ENCODE measurements around the gene CCSAP. TPM values are rescaled to one million over a fixed set of nuclear protein-coding genes. Genes with fewer than 3 reads are reported as not detected.

Gene CCSAP
- total RNA-seq, 1 donor from 2014 or later: 8.9 TPM

DNA sequence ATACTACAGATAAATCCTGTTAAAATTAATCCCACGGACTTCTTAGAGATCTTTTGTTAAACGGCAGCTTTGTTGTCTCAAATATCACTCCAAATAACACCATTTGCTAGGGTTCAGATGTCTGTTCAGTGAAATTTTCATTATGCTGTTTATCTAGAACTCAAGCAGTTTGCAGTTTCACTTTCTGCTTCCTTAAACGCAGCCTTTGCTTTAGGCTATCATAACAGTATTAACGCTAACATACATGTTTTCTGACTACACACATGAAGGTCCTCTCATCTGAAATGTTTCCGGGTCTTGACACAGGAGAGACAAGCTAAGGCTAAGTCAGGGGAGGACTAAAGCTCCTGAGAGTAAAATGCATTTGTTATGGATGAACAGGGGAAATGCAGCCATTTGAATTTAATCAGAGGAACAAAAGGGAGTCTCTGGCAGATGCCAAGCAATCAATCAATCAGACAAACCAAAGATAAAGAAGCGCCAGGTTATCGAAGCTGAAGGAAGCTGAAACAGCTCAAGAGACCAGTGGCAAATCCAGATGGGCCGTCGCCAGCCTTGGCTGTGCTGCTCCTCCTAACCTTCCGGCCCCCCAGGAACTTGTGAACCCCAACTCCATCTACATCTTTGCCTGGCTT lies 16.9 kb downstream of the CCSAP start:
- H3K27ac Mint-ChIP-seq (ENCODE audit: unreplicated experiment): no peak overlapping the region
- H3K4me3 Mint-ChIP-seq (ENCODE audit: unreplicated experiment): no peak overlapping the region

DNA sequence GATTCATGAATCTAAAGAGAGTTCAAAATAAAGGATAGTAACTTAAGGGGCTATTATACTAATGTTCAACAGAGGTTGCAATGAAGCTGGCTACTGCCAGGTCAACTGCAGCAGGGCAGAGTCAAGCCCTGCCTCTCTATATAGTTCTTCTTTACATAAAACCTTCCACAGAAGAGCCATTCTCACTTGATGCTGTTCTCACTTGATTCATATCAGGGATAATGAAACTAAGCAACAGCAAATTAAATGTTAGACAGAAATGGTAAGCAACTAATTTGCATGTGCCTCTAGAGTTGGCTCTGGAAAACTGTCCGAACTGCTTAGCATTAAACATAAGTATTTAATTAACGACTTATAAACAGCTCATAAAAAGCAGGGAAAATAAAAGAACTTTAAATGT lies 17.4 kb downstream of the CCSAP start:
- Mint-ChIP-seq H3K4me3 (ENCODE audit: unreplicated experiment) (no peak overlapping the region), H3K9me3 (ENCODE audit: low read depth) (no peaks in the 10 kb centered on the region), H3K4me1 (ENCODE audit: low read depth) (peaks cover 13% of the 10 kb centered on the region), H3K27ac (ENCODE audit: unreplicated experiment) (no peak overlapping the region), H3K27me3 (ENCODE audit: low read depth) (no peaks in the 10 kb centered on the region), H3K36me3 (ENCODE audit: low read depth) (peaks cover 21% of the 10 kb centered on the region)
- DNase-seq (ENCODE audit: low spot score): no peak
- TF ChIP-seq, protein P1, sequence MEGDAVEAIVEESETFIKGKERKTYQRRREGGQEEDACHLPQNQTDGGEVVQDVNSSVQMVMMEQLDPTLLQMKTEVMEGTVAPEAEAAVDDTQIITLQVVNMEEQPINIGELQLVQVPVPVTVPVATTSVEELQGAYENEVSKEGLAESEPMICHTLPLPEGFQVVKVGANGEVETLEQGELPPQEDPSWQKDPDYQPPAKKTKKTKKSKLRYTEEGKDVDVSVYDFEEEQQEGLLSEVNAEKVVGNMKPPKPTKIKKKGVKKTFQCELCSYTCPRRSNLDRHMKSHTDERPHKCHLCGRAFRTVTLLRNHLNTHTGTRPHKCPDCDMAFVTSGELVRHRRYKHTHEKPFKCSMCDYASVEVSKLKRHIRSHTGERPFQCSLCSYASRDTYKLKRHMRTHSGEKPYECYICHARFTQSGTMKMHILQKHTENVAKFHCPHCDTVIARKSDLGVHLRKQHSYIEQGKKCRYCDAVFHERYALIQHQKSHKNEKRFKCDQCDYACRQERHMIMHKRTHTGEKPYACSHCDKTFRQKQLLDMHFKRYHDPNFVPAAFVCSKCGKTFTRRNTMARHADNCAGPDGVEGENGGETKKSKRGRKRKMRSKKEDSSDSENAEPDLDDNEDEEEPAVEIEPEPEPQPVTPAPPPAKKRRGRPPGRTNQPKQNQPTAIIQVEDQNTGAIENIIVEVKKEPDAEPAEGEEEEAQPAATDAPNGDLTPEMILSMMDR (IDR thresholded peaks at IDR 0.05): no peak

More for the DNA sequence above, 16.9 kb downstream of the CCSAP start:
- no peak for DNase-seq (ENCODE audit: low spot score)
- Mint-ChIP-seq H3K27me3 (ENCODE audit: low read depth) (no peaks in the 10 kb centered on the region), H3K36me3 (ENCODE audit: low read depth) (peaks cover 21% of the 10 kb centered on the region), H3K9me3 (ENCODE audit: low read depth) (no peaks in the 10 kb centered on the region), H3K4me1 (ENCODE audit: low read depth) (peaks cover 13% of the 10 kb centered on the region)
- TF ChIP-seq, protein P1 (IDR thresholded peaks at IDR 0.05): no peak

DNA sequence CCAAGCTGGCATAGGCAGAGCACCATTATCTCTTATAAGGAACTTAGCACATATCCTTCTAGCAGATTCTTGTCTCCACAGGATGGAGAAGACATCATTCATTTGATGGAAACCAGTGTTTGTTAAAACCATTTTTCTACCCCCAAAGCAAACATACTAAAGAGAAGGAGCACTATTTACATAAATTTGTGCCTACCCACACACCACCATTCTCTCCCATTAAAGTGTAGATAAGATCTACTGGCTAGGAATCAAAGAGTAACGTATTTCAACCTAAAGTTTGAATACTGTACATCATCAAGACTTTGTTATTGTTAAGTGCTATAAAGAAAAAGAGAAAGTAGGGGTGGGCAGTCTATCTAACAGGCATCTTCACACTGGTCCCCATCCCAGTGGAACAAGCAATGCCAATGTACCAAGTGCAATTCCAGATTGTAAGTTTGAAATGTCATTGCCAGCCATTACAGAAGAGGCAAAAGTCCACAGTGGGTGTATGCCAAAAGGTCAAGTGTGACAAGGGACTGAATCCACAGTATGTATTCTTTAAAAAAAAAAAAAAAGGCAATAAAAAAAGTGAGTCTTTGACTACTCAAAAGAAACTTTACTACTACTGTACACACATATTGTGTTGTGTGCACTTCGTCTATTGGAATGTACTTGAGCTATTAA lies 18.8 kb downstream of the CCSAP start:
- TF ChIP-seq, protein P1 (IDR thresholded peaks at IDR 0.05): no peak
- Mint-ChIP-seq H3K4me1 (ENCODE audit: low read depth) (peaks cover 13% of the 10 kb centered on the region), H3K4me3 (ENCODE audit: unreplicated experiment) (no peak overlapping the region), H3K36me3 (ENCODE audit: low read depth) (peaks cover 18% of the 10 kb centered on the region), H3K27me3 (ENCODE audit: low read depth) (no peaks in the 10 kb centered on the region), H3K9me3 (ENCODE audit: low read depth) (no peaks in the 10 kb centered on the region), H3K27ac (ENCODE audit: unreplicated experiment) (no peak overlapping the region)
- DNase-seq (ENCODE audit: low spot score): no peak

DNA sequence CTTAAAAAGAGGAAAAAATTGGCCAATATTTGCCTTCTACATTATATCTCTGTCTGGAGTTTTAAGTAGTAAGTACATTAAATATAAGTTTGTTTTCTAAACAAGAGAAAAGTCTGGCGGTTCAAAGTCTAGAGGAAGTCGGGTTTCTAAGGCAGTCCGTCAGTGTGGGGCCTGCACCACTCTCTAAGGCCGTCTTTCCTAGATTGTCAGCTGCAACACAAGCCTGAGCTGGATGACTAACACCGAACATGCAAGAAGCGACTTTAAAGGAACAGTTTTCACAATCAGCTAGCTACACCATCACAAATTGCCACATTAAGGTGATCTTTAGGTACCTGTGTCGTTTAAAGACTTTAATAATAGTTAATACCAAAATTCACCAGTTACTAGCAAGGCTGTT lies 19.6 kb downstream of the CCSAP start:
- no peaks in the 10 kb centered on the region for H3K9me3 Mint-ChIP-seq (ENCODE audit: low read depth)
- H3K36me3 Mint-ChIP-seq (ENCODE audit: low read depth): peaks cover 18% of the 10 kb centered on the region
- no peak overlapping the region for H3K27ac Mint-ChIP-seq (ENCODE audit: unreplicated experiment)
- no peaks in the 10 kb centered on the region for H3K27me3 Mint-ChIP-seq (ENCODE audit: low read depth)
- no peak overlapping the region for H3K4me3 Mint-ChIP-seq (ENCODE audit: unreplicated experiment)
- TF ChIP-seq, protein P1 (IDR thresholded peaks at IDR 0.05): no peak
- DNase-seq (ENCODE audit: low spot score): no peak
- H3K4me1 Mint-ChIP-seq (ENCODE audit: low read depth): peaks cover 18% of the 10 kb centered on the region

DNA sequence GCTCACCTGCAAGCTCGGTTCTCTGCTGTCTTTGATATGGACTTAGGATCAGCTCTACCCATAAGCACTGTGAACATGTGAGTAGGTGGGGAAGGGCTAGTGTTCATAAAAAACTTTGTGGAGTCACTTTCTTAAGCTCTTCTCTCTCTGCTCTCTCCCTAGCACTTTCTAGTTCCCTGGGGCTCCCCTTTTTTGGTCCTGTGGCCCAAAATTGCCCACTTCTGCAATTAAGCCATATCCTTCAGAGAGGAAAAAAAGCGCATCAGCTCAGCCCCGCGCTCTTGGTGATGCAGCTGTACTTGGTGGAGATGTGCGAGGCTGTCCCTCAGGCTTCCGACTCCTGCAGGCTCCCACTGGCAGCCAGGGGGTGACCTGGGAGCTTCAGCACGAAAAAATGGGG lies 23.4 kb downstream of the CCSAP start:
- H3K36me3 Mint-ChIP-seq (ENCODE audit: low read depth): peaks cover 13% of the 10 kb centered on the region

More for the DNA sequence above, 23.4 kb downstream of the CCSAP start:
- Mint-ChIP-seq H3K27me3 (ENCODE audit: low read depth) (no peaks in the 10 kb centered on the region), H3K27ac (ENCODE audit: unreplicated experiment) (no peak overlapping the region), H3K4me1 (ENCODE audit: low read depth) (peaks cover 22% of the 10 kb centered on the region), H3K9me3 (ENCODE audit: low read depth) (no peaks in the 10 kb centered on the region), H3K4me3 (ENCODE audit: unreplicated experiment) (no peak overlapping the region)
- TF ChIP-seq, protein P1 (IDR thresholded peaks at IDR 0.05): no peak
- DNase-seq (ENCODE audit: low spot score): no peak
